ENCODE results near the gene EFCAB14. TPM values are rescaled to one million over a fixed set of nuclear protein-coding genes. Genes with fewer than 3 reads are reported as not detected.

EFCAB14 gene
- total RNA-seq, 3 donors from 2014 or later (not counting 1 experiment from before 2014, with no cell fraction given): 77.7 to 130 (median 119) TPM

- H3K4me1 Mint-ChIP-seq: no peaks in the 10 kb centered on the region
- peaks cover 23 to 61% of the 10 kb centered on the region in 2 donors for H3K27me3 Mint-ChIP-seq (ENCODE audit: low read depth in 2 of 2)
- no peak overlapping the region for H3K4me3 Mint-ChIP-seq
- H3K36me3 ChIP-seq (ENCODE audit: control insufficient read depth, insufficient read depth, low read length): no peaks in the 10 kb centered on the region
- ATAC-seq (no peak), DNase-seq (no peak)
- peaks cover 4% of the 10 kb centered on the region for H3K27me3 ChIP-seq (ENCODE audit: control insufficient read depth, insufficient read depth, low read length)
- intact Hi-C loops (cut with micrococcal nuclease): no loop called here
- no peaks in the 10 kb centered on the region for H3K36me3 Mint-ChIP-seq
- no peak overlapping the region for H3K27ac Mint-ChIP-seq
- TF ChIP-seq, protein P1, sequence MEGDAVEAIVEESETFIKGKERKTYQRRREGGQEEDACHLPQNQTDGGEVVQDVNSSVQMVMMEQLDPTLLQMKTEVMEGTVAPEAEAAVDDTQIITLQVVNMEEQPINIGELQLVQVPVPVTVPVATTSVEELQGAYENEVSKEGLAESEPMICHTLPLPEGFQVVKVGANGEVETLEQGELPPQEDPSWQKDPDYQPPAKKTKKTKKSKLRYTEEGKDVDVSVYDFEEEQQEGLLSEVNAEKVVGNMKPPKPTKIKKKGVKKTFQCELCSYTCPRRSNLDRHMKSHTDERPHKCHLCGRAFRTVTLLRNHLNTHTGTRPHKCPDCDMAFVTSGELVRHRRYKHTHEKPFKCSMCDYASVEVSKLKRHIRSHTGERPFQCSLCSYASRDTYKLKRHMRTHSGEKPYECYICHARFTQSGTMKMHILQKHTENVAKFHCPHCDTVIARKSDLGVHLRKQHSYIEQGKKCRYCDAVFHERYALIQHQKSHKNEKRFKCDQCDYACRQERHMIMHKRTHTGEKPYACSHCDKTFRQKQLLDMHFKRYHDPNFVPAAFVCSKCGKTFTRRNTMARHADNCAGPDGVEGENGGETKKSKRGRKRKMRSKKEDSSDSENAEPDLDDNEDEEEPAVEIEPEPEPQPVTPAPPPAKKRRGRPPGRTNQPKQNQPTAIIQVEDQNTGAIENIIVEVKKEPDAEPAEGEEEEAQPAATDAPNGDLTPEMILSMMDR (IDR thresholded peaks at IDR 0.05): no peak
- no peak overlapping the region for H3K4me3 ChIP-seq (ENCODE audit: low read length)
- H3K4me1 ChIP-seq (ENCODE audit: control insufficient read depth, insufficient read depth, low read length): no peaks in the 10 kb centered on the region
- no peaks in the 10 kb centered on the region for H3K9me3 Mint-ChIP-seq
- no peaks in the 10 kb centered on the region for H3K9me3 ChIP-seq (ENCODE audit: control insufficient read depth, insufficient read depth, low read length)
- no peak overlapping the region for H3K27ac ChIP-seq (ENCODE audit: low read length)
- 62% methylated on average over 6 of the region's 7 CpGs for WGBS (ENCODE audit: insufficient coverage)
Observed at GRCh38 chr1:46749921-46750404, 31.0 kb upstream of the EFCAB14 start.

DNA sequence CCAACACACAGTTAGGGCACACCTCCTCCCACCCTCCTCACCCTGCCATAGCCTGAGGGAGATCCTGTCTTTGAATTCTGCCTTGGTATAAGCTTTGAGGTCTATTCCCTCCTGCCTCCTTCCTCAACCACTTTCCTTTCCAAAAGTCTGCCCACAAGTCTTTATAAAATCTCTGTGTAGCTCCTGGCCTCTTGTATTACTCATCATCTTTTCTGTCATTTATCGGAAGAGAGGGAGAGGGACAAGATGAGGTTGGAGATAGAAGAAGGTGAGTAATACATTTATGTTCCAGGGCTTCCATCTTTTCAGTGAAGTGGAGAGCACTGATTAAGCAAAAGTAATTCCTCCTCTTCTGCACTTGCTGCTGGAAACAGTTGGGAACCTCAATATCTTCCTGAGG, 30.5 kb upstream of the EFCAB14 start:
- H3K4me3 Mint-ChIP-seq: no peak overlapping the region
- WGBS (ENCODE audit: insufficient coverage): no CpG with 5 or more reads among the region's 1 CpG
- no peaks in the 10 kb centered on the region for H3K9me3 Mint-ChIP-seq
- TF ChIP-seq, protein P1 (IDR thresholded peaks at IDR 0.05): no peak
- ATAC-seq (no peak), DNase-seq (no peak)
- H3K9me3 ChIP-seq (ENCODE audit: control insufficient read depth, insufficient read depth, low read length): no peaks in the 10 kb centered on the region
- intact Hi-C loops (cut with micrococcal nuclease): no loop called here
- no peaks in the 10 kb centered on the region for H3K4me1 ChIP-seq (ENCODE audit: control insufficient read depth, insufficient read depth, low read length)
- H3K36me3 ChIP-seq (ENCODE audit: control insufficient read depth, insufficient read depth, low read length): no peaks in the 10 kb centered on the region
- no peak overlapping the region for H3K4me3 ChIP-seq (ENCODE audit: low read length)
- H3K27me3 Mint-ChIP-seq (ENCODE audit: low read depth in 2 of 2): peaks cover 20 to 65% of the 10 kb centered on the region in 2 donors
- H3K36me3 Mint-ChIP-seq: no peaks in the 10 kb centered on the region
- H3K27ac ChIP-seq (ENCODE audit: low read length): no peak overlapping the region
- H3K4me1 Mint-ChIP-seq: no peaks in the 10 kb centered on the region
- peaks cover 6% of the 10 kb centered on the region for H3K27me3 ChIP-seq (ENCODE audit: control insufficient read depth, insufficient read depth, low read length)
- no peak overlapping the region for H3K27ac Mint-ChIP-seq

DNA sequence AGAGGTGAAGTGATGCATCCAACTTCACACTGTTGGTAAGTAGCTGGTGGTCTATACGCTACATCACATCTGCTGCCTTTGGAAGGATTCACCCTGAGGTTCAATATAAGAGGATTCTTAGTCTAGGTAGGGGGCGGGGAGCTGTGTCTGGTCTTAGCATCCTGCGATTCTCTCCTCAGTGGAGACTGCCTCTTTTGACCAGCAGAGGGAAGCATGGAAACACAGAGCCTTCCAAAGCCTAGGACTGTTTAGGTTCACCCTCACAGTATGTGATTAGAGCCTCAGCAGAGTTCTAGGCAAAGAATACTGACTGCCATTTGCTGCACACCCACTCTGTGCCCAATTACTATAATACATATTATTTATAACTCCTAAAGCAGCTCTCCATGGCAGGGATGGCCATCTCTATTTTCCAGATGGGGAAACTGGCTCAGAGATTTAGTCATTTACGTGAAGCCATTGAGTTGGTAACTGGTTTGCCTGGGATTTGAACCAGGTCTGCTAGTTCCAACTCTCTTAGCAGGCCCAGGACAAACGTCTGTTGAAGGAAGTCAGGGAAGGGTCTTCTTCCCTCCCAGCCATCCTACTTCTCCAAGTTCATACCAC, 28.9 kb upstream of the EFCAB14 start:
- DNase-seq (peak in 1 of 2 donors; percentile 4), ATAC-seq (no peak)

More for the DNA sequence above, 28.9 kb upstream of the EFCAB14 start:
- Mint-ChIP-seq H3K36me3 (no peaks in the 10 kb centered on the region), H3K9me3 (no peaks in the 10 kb centered on the region), H3K4me1 (no peaks in the 10 kb centered on the region), H3K4me3 (no peak overlapping the region), H3K27me3 (ENCODE audit: low read depth in 2 of 2) (peaks cover 18 to 80% of the 10 kb centered on the region in 2 donors), H3K27ac (no peak overlapping the region)
- Histone ChIP-seq H3K27me3 (ENCODE audit: control insufficient read depth, insufficient read depth, low read length) (peaks cover 6% of the 10 kb centered on the region), H3K36me3 (ENCODE audit: control insufficient read depth, insufficient read depth, low read length) (no peaks in the 10 kb centered on the region), H3K27ac (ENCODE audit: low read length) (no peak overlapping the region), H3K4me1 (ENCODE audit: control insufficient read depth, insufficient read depth, low read length) (no peaks in the 10 kb centered on the region), H3K9me3 (ENCODE audit: control insufficient read depth, insufficient read depth, low read length) (no peaks in the 10 kb centered on the region), H3K4me3 (ENCODE audit: low read length) (no peak overlapping the region)
- intact Hi-C loops (cut with micrococcal nuclease): no loop called here
- TF ChIP-seq, protein P1 (IDR thresholded peaks at IDR 0.05): no peak
- 33% methylated on average over 5 of the region's 5 CpGs for WGBS (ENCODE audit: insufficient coverage)
